Central memory CD8-positive, alpha-beta T cell (primary cell): ENCODE results near the gene CRYBG3.

Experiments used
- ATAC-seq: fragments of 150-1000 bp; cut with Tn5 transposase; replicated peaks from 2 replicates; pipeline ENCODE4 v1.10.0; 2022; ENCODE audit warnings: mild to moderate bottlenecking, moderate FRiP score, moderate number of reproducible peaks; ENCODE audit not compliant: poor library complexity, severe bottlenecking; ENCODE audit errors: extremely low read depth
- DNase-seq, 2 donors: peaks; one replicate each; pipeline ENCODE4 v3.0.0; 2021; ENCODE audit warnings: low spot score in 2 of 2
- H3K27ac Mint-ChIP-seq: one replicate; pipeline ENCODE4 v1.8.0; 2022; ENCODE audit warnings: low read depth, mild to moderate bottlenecking, moderate library complexity, mixed read lengths
- H3K27me3 Mint-ChIP-seq: one replicate; pipeline ENCODE4 v1.8.0; 2022; ENCODE audit warnings: mixed read lengths
- H3K36me3 Mint-ChIP-seq: one replicate; pipeline ENCODE4 v1.8.0; 2022; ENCODE audit warnings: mild to moderate bottlenecking, moderate library complexity, mixed read lengths; ENCODE audit not compliant: insufficient read depth
- H3K4me1 Mint-ChIP-seq: one replicate; pipeline ENCODE4 v1.8.0; 2022; ENCODE audit warnings: mixed read lengths
- H3K4me3 Mint-ChIP-seq: one replicate; pipeline ENCODE4 v1.8.0; 2022; ENCODE audit warnings: mild to moderate bottlenecking, moderate library complexity, mixed read lengths
- H3K9me3 Mint-ChIP-seq: one replicate; pipeline ENCODE4 v1.8.0; 2022; ENCODE audit warnings: mixed read lengths

CRYBG3 gene

DNA sequence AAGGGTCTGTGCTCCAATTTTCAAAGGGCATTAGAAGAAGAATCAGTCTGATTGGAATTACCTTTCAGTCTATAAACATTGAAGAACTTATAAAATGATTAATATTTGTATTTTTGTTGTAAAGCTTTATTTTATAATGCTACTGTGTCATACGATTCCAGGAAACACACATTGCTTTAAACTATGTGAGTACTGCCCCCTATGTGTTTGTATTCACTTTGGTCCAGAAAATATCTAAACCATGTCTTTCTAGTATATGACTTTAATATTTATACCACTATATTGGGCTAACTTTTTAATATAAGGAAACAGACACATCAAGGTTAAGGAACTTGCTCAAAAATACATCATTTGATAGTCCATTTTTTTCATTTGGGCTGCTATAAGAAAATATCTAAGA is 153.7 kb downstream of the CRYBG3 start:
- H3K9me3 Mint-ChIP-seq = no peaks in the 10 kb centered on the region
- no peak for ATAC-seq
- no peak for DNase-seq
- no peak overlapping the region for H3K4me3 Mint-ChIP-seq
- H3K27me3 Mint-ChIP-seq = no peaks in the 10 kb centered on the region
- H3K36me3 Mint-ChIP-seq = no peaks in the 10 kb centered on the region
- peaks cover 16% of the 10 kb centered on the region for H3K4me1 Mint-ChIP-seq
- H3K27ac Mint-ChIP-seq = no peak overlapping the region

DNA sequence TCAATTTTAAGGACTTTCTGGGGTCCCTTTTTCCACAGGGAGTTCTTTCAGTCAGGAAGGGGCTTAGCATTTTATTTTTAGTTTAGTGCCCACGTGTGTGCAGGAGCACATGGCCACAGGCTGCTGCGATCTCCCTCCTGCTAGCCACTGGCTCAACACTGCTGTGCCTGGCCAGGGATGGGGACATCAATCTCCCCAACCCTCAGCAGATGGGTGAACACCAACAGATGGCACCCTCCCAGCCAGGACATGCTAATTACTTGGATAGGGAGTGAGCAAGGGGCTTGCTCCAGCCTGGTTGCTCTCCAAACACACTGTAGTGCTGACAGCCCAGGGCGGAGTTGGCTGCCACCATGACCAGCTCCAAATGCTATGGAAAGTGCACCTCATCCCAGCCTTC is 157.8 kb downstream of the CRYBG3 start:
- no peak for DNase-seq
- no peaks in the 10 kb centered on the region for H3K27me3 Mint-ChIP-seq
- no peak overlapping the region for H3K27ac Mint-ChIP-seq
- no peaks in the 10 kb centered on the region for H3K9me3 Mint-ChIP-seq
- no peak overlapping the region for H3K4me3 Mint-ChIP-seq
- H3K4me1 Mint-ChIP-seq = no peaks in the 10 kb centered on the region
- no peaks in the 10 kb centered on the region for H3K36me3 Mint-ChIP-seq
- ATAC-seq = no peak

DNA sequence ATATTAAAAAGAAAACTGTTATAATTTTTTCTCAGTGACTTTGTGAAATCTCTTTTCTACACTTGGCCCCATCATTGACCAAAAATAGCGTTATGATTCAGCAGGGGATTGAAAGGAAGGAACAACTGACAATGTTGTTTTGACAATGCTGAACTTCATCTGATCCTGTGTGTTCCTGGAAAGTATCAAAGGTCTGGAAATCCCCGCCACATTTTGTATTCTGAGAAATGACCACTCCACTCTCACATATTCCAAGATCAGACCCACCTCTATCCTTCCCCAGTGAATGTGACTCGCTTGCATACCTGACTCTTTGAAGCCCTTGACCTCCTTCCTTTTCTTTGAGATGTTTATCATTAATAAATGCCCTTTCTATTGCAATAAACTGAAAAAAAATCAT is 160.1 kb downstream of the CRYBG3 start:
- H3K27me3 Mint-ChIP-seq = no peaks in the 10 kb centered on the region
- H3K27ac Mint-ChIP-seq = no peak overlapping the region
- no peaks in the 10 kb centered on the region for H3K36me3 Mint-ChIP-seq
- no peaks in the 10 kb centered on the region for H3K4me1 Mint-ChIP-seq
- H3K4me3 Mint-ChIP-seq = no peak overlapping the region
- DNase-seq (no peak), ATAC-seq (no peak)
- no peaks in the 10 kb centered on the region for H3K9me3 Mint-ChIP-seq

DNA sequence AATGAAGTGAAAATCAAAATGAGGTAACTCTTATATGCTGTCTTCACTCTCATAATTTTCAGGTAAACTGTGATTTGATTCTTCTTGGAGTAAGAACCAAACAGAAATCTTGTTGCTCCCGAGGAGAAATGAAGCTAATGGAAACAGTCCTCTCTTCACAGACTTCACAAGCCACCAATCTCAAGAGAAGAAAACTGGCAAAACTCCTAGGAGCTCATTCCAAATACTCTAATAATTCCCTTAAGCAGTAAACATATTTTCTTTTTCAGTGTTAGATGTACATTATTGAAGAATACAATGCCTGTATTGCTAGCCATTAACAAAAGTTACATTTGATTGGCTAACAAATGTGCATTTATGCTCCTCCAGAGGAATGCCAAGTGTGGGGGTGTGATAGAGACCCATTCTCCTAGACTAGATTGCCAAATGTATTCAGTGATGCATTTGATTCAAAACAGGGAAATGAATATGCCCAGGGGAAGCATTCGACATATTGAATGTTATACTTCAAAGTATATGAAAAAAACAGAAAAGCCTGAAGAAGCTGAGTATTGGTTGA is 162.2 kb downstream of the CRYBG3 start:
- DNase-seq = no peak
- ATAC-seq = no peak

DNA sequence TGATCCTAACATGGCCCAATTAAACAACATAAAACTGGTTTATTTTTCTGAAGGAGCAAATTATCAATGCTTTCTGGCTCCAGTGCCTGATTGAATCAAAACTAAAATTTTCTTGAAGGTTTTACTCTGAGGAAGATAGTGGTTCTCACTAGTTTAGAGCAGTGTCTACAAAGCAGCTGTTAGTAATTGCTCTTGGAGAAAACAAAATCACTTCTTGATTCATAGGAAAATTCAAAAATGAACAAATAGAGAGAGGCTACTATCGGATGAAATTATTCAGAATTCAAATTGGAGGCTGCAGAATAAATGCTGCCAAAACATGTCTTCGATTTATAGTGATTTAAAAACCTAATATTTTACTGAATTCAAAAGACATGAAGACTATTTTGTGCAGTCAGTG is 165.5 kb downstream of the CRYBG3 start:
- no peak overlapping the region for H3K27ac Mint-ChIP-seq
- H3K4me3 Mint-ChIP-seq = no peak overlapping the region
- ATAC-seq (no peak), DNase-seq (no peak)
- no peaks in the 10 kb centered on the region for H3K9me3 Mint-ChIP-seq
- peaks cover 1% of the 10 kb centered on the region for H3K27me3 Mint-ChIP-seq
- no peaks in the 10 kb centered on the region for H3K36me3 Mint-ChIP-seq
- H3K4me1 Mint-ChIP-seq = peaks cover 10% of the 10 kb centered on the region

More for the DNA sequence above, 162.2 kb downstream of the CRYBG3 start:
- no peak overlapping the region for H3K27ac Mint-ChIP-seq
- H3K27me3 Mint-ChIP-seq = no peaks in the 10 kb centered on the region
- no peaks in the 10 kb centered on the region for H3K4me1 Mint-ChIP-seq
- H3K4me3 Mint-ChIP-seq = no peak overlapping the region
- no peaks in the 10 kb centered on the region for H3K36me3 Mint-ChIP-seq
- no peaks in the 10 kb centered on the region for H3K9me3 Mint-ChIP-seq

DNA sequence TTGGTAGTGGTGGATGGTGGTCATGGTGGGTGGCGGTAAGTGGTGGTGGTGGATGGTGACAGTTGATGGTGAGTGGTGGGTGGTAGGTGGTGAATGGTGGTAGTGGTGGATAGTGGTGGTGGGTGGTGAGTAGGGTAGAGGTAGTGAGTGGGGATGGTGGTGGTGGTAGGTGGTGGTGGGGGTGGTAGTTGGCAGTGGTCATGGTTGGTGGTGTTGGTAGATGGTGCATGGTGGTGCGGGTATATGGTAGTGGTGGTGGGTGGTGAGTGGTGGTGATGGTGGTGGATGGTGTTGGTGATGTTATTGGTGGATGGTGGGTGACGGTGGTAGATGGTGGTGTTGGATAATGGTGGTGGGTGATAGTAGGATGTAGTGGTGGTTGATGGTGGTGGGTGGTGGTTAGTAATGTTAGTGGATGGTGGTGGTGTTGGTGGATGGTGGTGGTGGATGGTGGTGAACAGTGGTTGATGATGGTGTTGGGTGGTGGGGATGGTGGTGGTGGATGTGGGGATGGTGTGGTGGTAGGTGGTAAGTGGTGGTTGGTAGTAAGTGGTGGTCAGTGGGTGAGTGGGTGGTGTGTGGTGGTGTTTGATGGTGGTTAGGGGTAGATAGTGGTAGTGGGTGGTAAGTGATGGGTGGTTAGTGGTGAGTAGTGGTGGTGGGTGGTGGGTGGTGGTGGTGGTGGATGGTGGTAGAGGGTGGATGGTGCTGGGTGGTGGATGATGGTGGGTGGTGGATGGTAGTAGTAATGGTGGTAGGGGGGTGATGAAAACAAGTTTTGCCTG is 167.2 kb downstream of the CRYBG3 start:
- H3K27me3 Mint-ChIP-seq = peaks cover 18% of the 10 kb centered on the region
- peaks cover 10% of the 10 kb centered on the region for H3K4me1 Mint-ChIP-seq
- H3K27ac Mint-ChIP-seq = no peak overlapping the region
- no peak overlapping the region for H3K4me3 Mint-ChIP-seq
- H3K36me3 Mint-ChIP-seq = no peaks in the 10 kb centered on the region
- ATAC-seq (no peak), DNase-seq (no peak)
- H3K9me3 Mint-ChIP-seq = no peaks in the 10 kb centered on the region

DNA sequence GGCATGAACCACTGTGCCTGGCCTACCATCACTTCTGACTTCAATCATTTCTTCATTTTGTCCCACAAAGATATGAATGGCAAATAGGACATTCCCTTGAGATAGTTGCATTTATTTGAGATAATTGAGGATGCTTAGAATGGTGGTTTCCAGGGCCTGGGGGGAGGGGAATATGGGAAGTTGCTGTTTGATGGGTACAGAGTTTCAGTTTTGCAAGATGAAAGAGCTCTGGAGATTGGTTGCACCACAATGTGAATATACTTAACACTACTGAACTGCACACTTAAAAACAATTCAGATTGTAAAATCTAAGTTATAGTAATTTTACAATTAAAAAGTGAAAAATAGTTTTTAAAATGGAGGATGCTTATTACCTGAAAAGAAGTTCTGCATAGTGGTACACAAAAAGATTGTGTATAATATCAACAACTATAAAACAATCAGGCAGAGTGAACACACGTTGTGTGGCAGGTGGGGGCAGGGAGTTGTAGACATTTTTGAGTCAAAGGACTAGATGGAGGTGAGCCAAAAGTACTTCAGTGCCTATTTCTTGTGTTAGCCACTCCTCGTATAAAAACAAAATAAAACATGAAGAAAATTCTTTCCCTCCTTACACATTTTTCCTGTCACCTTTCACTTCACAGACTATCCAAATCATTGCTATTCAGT is 168.9 kb downstream of the CRYBG3 start:
- Mint-ChIP-seq H3K4me3 (peak overlapping the region; percentile 48), H3K27ac (peak overlapping the region; percentile 9), H3K27me3 (peaks cover 22% of the 10 kb centered on the region), H3K36me3 (no peaks in the 10 kb centered on the region), H3K4me1 (peaks cover 10% of the 10 kb centered on the region), H3K9me3 (no peaks in the 10 kb centered on the region)
- no peak for DNase-seq
- ATAC-seq = no peak

DNA sequence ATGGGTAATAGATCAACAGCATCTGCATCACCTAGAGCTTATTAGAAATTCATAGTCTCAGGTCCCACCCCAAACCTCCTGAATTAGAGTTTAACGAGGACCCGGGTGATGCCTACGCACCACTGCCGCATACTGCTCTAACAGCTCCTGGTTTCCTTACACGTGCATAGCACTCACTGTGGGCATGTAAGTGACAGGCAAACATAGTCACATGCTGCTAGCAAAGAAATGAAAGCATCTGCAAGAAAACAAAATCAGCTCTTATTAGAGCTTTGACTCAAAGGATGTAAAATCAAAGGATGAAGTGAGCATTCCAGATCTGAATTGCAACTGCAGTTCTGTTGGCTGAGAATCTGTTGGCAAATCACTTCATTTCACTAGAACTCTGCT is 169.5 kb downstream of the CRYBG3 start:
- H3K27ac Mint-ChIP-seq = peak overlapping the region; percentile 9
- peaks cover 22% of the 10 kb centered on the region for H3K27me3 Mint-ChIP-seq
- H3K4me3 Mint-ChIP-seq = peak overlapping the region; percentile 48
- no peaks in the 10 kb centered on the region for H3K9me3 Mint-ChIP-seq
- no peaks in the 10 kb centered on the region for H3K36me3 Mint-ChIP-seq
- ATAC-seq (no peak), DNase-seq (no peak)
- peaks cover 10% of the 10 kb centered on the region for H3K4me1 Mint-ChIP-seq

DNA sequence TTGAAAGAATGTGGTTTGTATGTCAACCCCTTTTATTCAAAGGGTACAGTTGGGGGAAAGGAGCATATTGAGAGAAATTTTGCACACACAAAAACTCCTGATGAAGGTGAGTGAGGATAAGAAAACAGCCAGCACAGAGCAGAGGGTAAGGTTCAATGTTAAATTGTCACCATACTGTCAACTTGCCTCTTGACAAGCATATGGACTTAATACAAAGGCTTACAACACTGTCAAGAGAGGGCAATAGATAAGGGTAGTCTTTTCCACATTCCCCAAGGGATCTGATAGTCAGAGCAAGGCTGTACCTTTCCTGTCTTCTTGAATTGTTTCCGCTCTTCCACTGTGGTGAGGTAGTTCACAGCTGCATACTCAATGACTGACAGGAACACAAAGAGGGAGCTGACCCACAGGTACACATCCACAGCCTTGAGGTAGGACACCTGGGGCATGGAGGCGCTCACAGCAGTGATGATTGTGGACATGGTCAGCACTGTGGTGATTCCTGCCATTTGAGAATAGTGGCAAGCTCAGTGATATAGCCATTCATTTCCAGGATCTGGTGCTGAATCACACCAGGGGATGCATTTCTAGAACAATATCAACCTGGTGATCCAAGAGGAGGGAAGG is 170.8 kb downstream of the CRYBG3 start:
- DNase-seq (no peak), ATAC-seq (no peak)
- Mint-ChIP-seq H3K4me3 (no peak overlapping the region), H3K36me3 (no peaks in the 10 kb centered on the region), H3K27me3 (peaks cover 22% of the 10 kb centered on the region), H3K4me1 (peaks cover 10% of the 10 kb centered on the region), H3K27ac (no peak overlapping the region), H3K9me3 (no peaks in the 10 kb centered on the region)

DNA sequence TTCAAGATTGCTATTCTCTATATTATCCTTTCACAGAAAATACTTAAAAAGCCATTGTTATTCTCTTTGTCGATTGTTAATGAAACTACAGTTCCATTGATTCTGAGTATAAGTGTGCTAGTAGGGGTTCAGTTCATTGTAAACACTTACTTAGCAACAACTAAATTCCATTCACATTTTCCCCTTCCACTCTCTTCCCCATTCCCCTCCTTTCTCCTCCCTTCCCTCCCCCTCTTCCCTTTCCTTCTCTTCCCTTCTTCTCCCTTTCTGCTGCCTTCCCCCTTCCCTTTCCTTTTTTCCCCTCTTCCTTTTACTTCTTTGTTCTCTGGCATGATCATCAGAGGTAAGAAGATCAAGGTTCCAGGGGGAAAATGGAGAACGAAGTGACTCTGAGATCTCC is 171.7 kb downstream of the CRYBG3 start:
- no peak for DNase-seq
- no peak for ATAC-seq
- Mint-ChIP-seq H3K4me3 (no peak overlapping the region), H3K27me3 (peaks cover 22% of the 10 kb centered on the region), H3K27ac (no peak overlapping the region), H3K36me3 (no peaks in the 10 kb centered on the region), H3K4me1 (peaks cover 10% of the 10 kb centered on the region), H3K9me3 (no peaks in the 10 kb centered on the region)

DNA sequence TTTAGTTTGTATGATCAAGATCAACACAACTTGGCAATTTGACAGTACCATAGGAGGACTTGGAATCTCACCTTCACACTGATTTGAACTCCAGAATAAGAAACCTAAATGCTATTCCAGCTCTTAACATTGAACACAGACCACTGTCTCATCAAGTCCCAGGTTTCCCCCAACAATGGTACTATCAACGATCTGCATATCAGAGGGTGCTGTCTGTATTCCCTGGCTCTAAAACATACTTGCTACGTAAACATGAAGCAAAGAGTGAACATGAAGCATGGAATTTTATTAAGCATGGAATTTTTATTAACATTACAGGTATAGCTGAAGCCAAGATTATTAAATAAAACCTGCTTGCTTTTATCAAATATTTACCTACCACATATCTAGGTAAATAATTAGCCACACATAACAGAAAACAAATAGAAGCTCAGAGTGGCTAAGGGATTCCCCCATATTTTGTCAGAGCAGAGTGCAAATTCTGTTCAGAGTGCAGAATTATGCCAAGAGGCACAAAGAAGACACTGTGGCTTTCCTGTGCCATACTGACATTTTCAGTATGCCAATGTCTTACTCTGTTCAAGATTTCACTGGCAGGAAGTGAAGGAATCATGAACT is 172.6 kb downstream of the CRYBG3 start:
- no peak for ATAC-seq
- Mint-ChIP-seq H3K4me3 (no peak overlapping the region), H3K36me3 (no peaks in the 10 kb centered on the region), H3K27ac (no peak overlapping the region), H3K9me3 (no peaks in the 10 kb centered on the region), H3K4me1 (peaks cover 10% of the 10 kb centered on the region), H3K27me3 (peaks cover 22% of the 10 kb centered on the region)
- DNase-seq = no peak
